GM10847 (cell line): ENCODE results near the gene PAK4.

Experiments used
- POLR2A ChIP-seq: IDR thresholded peaks from 2 replicates; pipeline ENCODE4 v1.6.1; 2011; ENCODE audit not compliant: insufficient read length; ENCODE audit errors: extremely low read depth

The PAK4 gene

DNA sequence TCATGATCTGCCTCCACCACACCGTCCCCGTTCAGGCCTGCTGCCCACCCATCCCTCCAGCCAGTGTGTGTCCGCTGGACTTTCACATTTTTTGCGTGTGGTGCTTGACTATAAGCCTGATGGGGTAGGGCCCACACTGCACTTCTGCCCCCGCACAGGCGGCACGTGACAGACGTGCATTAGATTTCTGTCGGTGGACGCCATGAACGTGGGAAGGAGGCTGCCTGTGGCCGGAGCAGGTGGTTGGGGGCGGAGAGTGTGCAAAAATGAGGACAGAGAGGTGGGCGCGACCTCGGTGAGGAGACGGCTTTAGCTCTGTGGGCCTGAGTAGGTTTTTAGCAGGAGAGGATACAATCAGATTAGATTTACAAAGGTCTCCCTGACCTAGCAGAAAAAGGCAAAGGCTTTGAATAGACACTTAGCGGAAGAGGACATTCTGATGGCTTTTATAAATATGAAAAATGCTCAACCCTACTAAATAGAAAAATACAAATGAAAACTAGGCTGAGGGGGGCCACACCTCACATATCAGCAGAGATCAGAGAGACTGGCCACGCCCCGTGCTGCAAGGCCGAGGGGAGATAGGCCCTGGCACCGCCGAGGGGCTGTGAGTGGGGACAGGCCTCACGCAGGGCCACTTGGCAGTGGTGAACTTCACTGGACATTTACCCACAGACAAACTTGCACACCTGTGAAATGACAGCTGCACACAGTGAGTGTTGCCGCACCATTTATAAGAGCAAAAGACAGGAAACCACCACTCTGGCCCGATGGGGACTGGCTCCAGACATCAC lies 25.4 kb downstream of the PAK4 start:
- TF ChIP-seq POLR2A = no peak

DNA sequence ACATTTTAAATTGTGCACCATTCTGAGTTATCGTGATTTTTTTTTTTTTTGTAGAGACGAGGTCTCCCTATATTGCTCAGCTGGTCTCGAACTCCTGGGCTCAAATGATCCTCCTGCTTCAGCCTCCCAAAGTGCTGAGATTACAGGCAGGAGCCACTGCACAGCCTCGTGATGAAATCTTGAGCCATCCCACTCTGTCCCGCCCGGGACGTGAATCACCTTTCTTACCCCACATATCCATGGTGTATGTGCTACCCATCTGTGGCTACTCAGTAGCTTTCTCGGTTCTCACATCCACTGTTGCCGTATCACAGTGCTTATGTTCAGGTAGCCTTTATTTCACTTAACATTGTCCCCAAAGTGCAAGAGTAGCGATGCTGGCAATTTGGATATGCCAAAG lies 26.5 kb downstream of the PAK4 start:
- no peak for TF ChIP-seq POLR2A

- no peak for TF ChIP-seq POLR2A
Observed at GRCh38 chr19:39154100-39154628, 28.6 kb downstream of the PAK4 start.

GRCh38 chr19:39154629-39155100 lies 29.1 kb downstream of the PAK4 start:
- TF ChIP-seq POLR2A = no peak

DNA sequence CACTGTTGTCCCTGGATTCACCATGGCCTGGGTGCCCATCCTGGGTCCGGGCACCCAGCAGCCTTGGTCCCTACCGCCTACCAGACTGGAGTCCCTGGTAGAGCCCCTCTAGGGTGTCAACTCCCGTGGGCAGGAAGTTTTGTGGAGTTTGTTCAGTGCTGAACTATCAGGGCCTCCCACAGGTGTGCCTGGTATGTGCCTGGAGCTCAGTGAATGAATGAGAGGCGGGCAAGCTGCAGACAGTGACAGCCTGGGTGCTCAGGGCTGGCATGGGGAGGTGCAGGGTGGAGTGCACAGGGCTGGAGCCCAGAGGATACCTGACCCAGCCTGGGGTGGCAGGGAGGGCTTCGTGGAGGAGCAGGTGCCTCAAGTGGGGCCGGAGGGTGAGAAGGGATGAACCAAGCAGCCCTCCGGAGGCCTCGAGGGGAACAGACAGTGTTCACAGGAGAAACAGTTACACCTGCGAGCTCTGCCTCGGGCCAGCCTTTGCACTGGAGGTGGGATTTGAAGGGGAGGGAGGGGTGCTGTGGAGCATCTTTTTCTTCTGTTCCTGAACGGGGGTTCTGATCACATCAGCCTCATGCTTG lies 29.6 kb downstream of the PAK4 start:
- no peak for TF ChIP-seq POLR2A

- no peak for TF ChIP-seq POLR2A
Observed at GRCh38 chr19:39155741-39156140, 30.2 kb downstream of the PAK4 start.

DNA sequence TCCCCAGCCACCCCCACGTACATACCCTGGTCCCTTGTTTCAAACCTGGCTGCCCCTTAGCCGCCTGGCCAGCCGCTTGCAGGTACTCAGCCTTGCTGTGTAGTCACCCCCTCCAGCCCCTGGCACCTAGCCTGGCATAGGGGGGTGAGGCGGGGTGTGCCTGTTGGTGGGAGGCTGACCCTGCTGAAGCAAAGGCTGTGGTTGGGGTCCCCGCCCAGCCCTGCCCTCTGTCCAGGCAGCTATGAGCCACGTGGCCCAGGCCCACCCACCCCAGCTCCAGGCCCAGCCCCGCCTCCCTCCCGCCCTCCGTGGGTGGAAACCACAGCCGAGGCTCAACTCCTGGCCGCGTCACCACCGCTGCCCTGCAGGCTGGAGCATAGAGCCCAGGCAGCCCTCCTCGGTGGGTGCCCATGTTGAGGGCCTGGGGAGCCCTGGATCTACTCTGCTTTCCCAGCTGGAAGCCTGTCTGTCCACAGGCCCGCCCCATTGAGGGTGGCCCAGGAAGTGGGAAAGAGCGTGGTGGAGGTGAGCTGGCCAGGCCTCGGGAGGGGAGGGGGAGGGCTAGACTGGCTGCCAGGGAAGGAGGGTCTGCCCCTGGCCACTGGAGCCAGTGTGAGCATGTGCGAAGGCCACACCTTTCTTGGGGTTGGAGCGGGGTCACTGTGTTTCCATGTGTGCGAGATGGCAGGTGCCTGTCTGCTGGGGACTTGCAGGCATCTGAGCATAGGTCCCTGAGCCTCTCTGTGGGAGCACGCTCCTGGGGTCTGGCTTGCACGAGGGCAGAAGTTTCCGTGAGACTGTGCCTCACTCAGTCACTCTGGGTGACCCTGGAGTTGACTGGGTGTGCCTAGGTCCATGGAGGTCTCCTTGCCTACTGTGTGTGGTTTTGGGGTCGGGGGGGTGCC lies 31.0 kb downstream of the PAK4 start:
- TF ChIP-seq POLR2A = no peak

- no peak for TF ChIP-seq POLR2A
Observed at GRCh38 chr19:39157275-39157996, 31.9 kb downstream of the PAK4 start.

DNA sequence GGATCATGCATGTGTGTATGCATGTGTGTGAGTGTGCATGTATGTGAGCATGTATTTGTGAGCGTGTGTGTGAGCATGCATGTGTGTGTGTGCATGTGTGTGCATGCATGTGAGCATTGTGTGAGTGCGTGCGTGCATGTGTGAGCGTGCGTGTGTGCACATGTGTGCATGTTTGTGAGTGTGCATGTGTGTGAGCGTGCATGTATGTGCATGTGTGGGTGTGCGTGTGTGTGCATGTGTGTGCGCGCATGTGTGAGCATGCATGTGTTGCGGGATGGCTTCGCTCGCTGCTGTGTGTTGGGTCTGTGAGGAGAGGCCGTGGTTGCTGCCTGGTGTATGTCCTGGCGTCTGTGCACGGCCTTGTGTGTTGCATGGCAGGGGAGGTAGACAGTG lies 32.4 kb downstream of the PAK4 start:
- TF ChIP-seq POLR2A = no peak

GRCh38 chr19:39158646-39159260 lies 33.2 kb downstream of the PAK4 start:
- TF ChIP-seq POLR2A = no peak

GRCh38 chr19:39160523-39160861 lies 34.9 kb downstream of the PAK4 start:
- no peak for TF ChIP-seq POLR2A

DNA sequence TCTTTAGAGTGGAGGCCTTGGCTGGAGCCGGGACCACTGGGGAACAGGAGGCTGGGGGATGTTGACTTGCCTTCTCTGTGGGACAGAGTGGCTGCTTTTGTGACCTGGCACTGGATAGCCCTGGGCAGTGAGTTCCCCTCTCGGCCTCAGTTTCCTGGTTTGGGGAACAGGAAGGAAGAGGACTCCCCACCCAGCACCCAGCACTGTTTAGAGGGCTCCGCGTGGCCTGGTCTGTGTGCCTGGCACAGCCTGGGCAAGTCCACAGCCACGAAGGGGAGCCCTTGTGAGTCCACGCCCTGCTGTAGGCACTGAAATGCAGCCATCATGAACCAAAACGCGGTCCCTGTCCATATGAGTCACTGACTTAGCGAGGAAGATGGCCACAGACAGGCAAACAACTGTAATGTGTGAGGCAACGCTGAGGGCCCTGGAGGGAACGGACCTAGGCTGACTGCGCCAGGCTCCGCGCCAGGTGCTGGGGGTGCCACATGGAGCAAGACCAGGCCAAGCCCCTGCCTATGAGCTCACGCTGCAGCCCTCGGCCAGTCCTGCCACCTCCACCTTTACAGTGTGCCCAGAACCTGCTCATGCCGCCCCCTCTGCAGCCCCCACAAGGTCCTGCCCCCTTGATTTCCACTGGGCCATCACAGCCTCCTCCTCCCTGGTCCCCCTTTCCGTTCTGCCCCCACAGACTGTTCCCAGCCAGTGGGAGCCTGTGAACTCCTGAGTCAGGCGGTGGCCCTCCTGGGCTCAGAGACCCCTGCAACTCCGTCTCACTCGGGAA lies 35.5 kb downstream of the PAK4 start:
- no peak for TF ChIP-seq POLR2A

DNA sequence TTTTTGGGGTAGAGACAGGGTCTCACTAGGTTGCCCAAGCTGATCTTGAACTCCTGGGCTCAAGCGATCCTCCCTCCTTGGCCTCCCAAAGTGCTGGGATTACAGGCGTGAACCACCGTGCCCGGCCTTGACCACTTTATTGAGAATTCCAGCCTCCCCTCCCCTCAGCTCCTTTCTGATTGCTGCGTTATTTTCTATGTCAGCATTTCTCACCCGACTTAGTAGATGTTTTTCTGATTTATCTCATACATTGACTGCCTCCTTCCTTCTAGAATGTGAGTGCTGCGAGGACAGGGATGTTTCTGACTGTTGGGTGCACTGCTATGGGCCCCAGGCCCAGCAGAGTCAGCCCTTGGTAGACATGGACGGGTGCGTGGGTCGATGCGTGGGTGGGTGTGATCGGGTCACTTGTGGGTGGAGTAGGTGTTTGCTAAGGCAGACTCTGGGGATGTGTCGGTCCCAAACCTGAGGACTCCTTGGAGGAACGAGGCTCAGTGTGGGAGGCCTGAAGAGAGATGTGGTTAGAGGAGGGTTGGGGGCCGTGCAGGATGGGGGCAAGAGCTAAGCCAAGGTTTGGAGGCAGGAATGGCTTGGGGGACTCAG lies 37.0 kb downstream of the PAK4 start:
- no peak for TF ChIP-seq POLR2A
